K562 (cell line): Measurements from ENCODE around the gene INHBE. TPM values are rescaled to one million over a fixed set of nuclear protein-coding genes. Genes with fewer than 3 reads are reported as not detected.

Experiments used
- ATAC-seq: fragments of 200-7000 bp; cut with Tn5 transposase; 3 replicates; pipeline ENCODE4 v1.9.1; 2020; ENCODE audit warnings: moderate library complexity
- BruUV-seq: library from RNA; stranded (reverse); fragments of 400-500 nt; replicated peaks from 2 replicates; lab custom pipeline; 2021; lab: Mats Ljungman, UMichigan
- CTCF ChIA-PET: fragments of 300-600 bp; formaldehyde crosslinking; extraction: SDS; loops from one replicate; lab custom pipeline; 2021; ENCODE audit warnings: low intra/inter-chr PET ratio; lab: Yijun Ruan, JAX
- POLR2A ChIA-PET: fragments of 300-600, 350-650 bp; sonication (Branson Sonifier 250); formaldehyde crosslinking; extraction: SDS; loops from one replicate; lab custom pipeline; 2021; ENCODE audit warnings: antibody characterized with exemption, inconsistent platforms; lab: Yijun Ruan, JAX
- DNase-seq, 4 experiments: peaks; one replicate each; pipeline versions ENCODE4 v3.0.0 to v3.0.0-alpha.2; 2011 to 2018; ENCODE audit warnings: low spot score in 3 of 4, mixed read lengths in 3 of 4; ENCODE audit errors: extremely low read depth in 1 of 4
- FAIRE-seq: peaks from 2 replicates; lab custom pipeline; 2011; peaks lifted over from hg19 to GRCh38; lab: Jason Lieb, UNC
- H2AFZ ChIP-seq: 2 replicates; pipeline ENCODE4 v1.6.0; 2011; ENCODE audit warnings: low read depth, low read length, control low read depth, inconsistent platforms
- H3K27ac ChIP-seq: fragments of 200-600 bp; 3 replicates; pipeline ENCODE4 v1.8.0; 2011; ENCODE audit warnings: low read depth, mild to moderate bottlenecking, control low read depth, inconsistent platforms, low read length, moderate library complexity, mixed read lengths; ENCODE audit errors: extremely low read depth
- H3K27me3 ChIP-seq, 2 experiments: fragments of 300-600 bp in 1 of 2; 2 replicates in 1 of 2; 3 replicates in 1 of 2; pipeline versions ENCODE4 v1.6.0 to v1.8.0; 2011; ENCODE audit warnings: inconsistent platforms in 2 of 2, low read length in 2 of 2, mild to moderate bottlenecking in 1 of 2, mixed read lengths in 1 of 2, moderate library complexity in 1 of 2; ENCODE audit not compliant: control insufficient read depth in 2 of 2, insufficient read depth in 2 of 2
- H3K36me3 ChIP-seq: fragments of 300-600 bp; 3 replicates; pipeline ENCODE4 v1.8.0; 2011; ENCODE audit warnings: mild to moderate bottlenecking, low read length, inconsistent platforms; ENCODE audit not compliant: control insufficient read depth, insufficient read depth
- H3K4me1 ChIP-seq, 2 experiments: fragments of 200-600 bp in 1 of 2; replicated peaks in 1 of 2; 2 replicates in 1 of 2; 3 replicates in 1 of 2; pipeline versions ENCODE4 v1.5.1 to v1.8.0; 2011; ENCODE audit warnings: inconsistent platforms in 2 of 2, low read length in 2 of 2, mild to moderate bottlenecking in 1 of 2, mixed read lengths in 1 of 2, moderate library complexity in 1 of 2; ENCODE audit not compliant: control insufficient read depth in 2 of 2, insufficient read depth in 2 of 2
- H3K4me2 ChIP-seq: 2 replicates; pipeline ENCODE4 v1.6.1; 2011; ENCODE audit warnings: low read length, control low read depth, inconsistent platforms, mixed read lengths; ENCODE audit not compliant: insufficient read depth
- H3K4me3 ChIP-seq: fragments of 200-600 bp; sonication (generic), shearing (Covaris generic); 2 replicates; pipeline ENCODE4 v1.5.1; 2016; ENCODE audit warnings: control low read depth, inconsistent platforms
- H3K79me2 ChIP-seq: fragments of 200-600 bp; 3 replicates; pipeline ENCODE4 v1.8.0; 2011; ENCODE audit warnings: low read length, inconsistent platforms; ENCODE audit not compliant: control insufficient read depth, insufficient read depth
- H3K9ac ChIP-seq, 2 experiments: 2 replicates each; pipeline versions ENCODE4 v1.6.0 to v1.6.1; 2011; ENCODE audit warnings: low read depth in 2 of 2, low read length in 2 of 2, control low read depth in 1 of 2, inconsistent platforms in 1 of 2, mild to moderate bottlenecking in 1 of 2, mixed read lengths in 1 of 2; ENCODE audit not compliant: insufficient read depth in 1 of 2
- H3K9me1 ChIP-seq: one replicate; pipeline ENCODE4 v1.6.0; 2011; ENCODE audit warnings: inconsistent platforms, mild to moderate bottlenecking, low read length, moderate library complexity; ENCODE audit not compliant: control insufficient read depth, insufficient read depth
- H3K9me3 ChIP-seq: replicated peaks from 2 replicates; pipeline ENCODE4 v1.5.1; 2011; ENCODE audit warnings: low read depth, low read length, inconsistent platforms; ENCODE audit not compliant: control insufficient read depth, insufficient read depth
- H4K20me1 ChIP-seq: replicated peaks from 2 replicates; pipeline ENCODE4 v1.6.1; 2011; ENCODE audit warnings: low read length, inconsistent platforms, mixed read lengths; ENCODE audit not compliant: control insufficient read depth, insufficient read depth
- BCLAF1 ChIP-seq, 2 experiments: fragments of 450-650 bp in 1 of 2; IDR thresholded peaks; 2 replicates each; pipeline ENCODE4 v1.6.1; 2011 to 2017; ENCODE audit warnings: low read depth in 2 of 2, antibody characterized with exemption in 1 of 2, borderline replicate concordance in 1 of 2, low read length in 1 of 2, mild to moderate bottlenecking in 1 of 2, mixed read lengths in 1 of 2; ENCODE audit not compliant: control insufficient read depth in 1 of 2
- CCAR2 ChIP-seq: fragments of 200-400 bp; formaldehyde crosslinking; IDR thresholded peaks from 2 replicates; pipeline ENCODE4 v1.6.1; 2017; ENCODE audit warnings: mild to moderate bottlenecking, low read depth, low read length
- HNRNPH1 ChIP-seq: fragments of 200-400 bp; formaldehyde crosslinking; optimal IDR thresholded peaks from 2 replicates; pipeline ENCODE3; 2017; ENCODE audit warnings: low read depth, mild to moderate bottlenecking, low read length, moderate library complexity
- KLF6 ChIP-seq: fragments of 250-450 bp; sonication (Bioruptor Pico); IDR thresholded peaks from 2 replicates; pipeline ENCODE4 v1.4.0; 2020; ENCODE audit warnings: mild to moderate bottlenecking, moderate library complexity, borderline replicate concordance
- LCOR ChIP-seq: sonication (generic); formaldehyde crosslinking; IDR thresholded peaks from 2 replicates; pipeline ENCODE4 v1.8.0; 2022; ENCODE audit warnings: mild to moderate bottlenecking, missing genetic modification reagents
- MBD2 ChIP-seq: sonication (generic); IDR thresholded peaks from 2 replicates; pipeline ENCODE4 v1.6.1; 2016; ENCODE audit warnings: low read depth, borderline replicate concordance
- PPARD ChIP-seq: fragments of 250-450 bp; sonication (Bioruptor Pico); IDR thresholded peaks from 2 replicates; pipeline ENCODE4 v1.8.0; 2022; ENCODE audit warnings: inconsistent platforms, mild to moderate bottlenecking, moderate library complexity
- WGBS: fragments of 100-300 bp; shearing (Covaris generic); methylation state at CpG from one replicate; pipeline ENCODE4 v1.1.6; 2016; ENCODE audit warnings: low coverage, mixed read lengths; ENCODE audit not compliant: insufficient coverage; ENCODE audit errors: missing lambda C conversion rate; 5-methylcytosine and 5-hydroxymethylcytosine counted together
- in situ Hi-C: fragments of 300-500 bp; cut with MboI; formaldehyde crosslinking; loops from 4 replicates; pipeline ENCODE4 v1.15.0; 2018; ENCODE audit warnings: inconsistent platforms, mixed read lengths
- intact Hi-C: fragments of 100-400 bp; cut with micrococcal nuclease; formaldehyde crosslinking; loops from 2 replicates; pipeline ENCODE4 v1.14.2; 2022
- polyA plus RNA-seq, 8 experiments: library from polyadenylated mRNA; depleted of rRNA in 4 of 8; stranded (reverse) in 5 of 8; unstranded in 3 of 8; fragments of >200 nt; fragmentation: Nextera tagmentation in 2 of 8; fragmentation: Illumina TruSeq in 1 of 8; extraction: Ambion mirVana in 2 of 8; extraction: Trizol in 1 of 8; gene quantifications; 2 replicates each; pipeline versions ENCODE4 v1.2.1 to v1.2.3, GENCODE V29; 2011 to 2014; ENCODE audit warnings: inconsistent platforms in 1 of 8, missing spikeins in 1 of 8
- total RNA-seq, 7 experiments: library from RNA; depleted of rRNA in 6 of 7; stranded (reverse); fragments of >200 nt in 6 of 7; fragmentation: Illumina TruSeq in 2 of 7; extraction: Trizol in 2 of 7; gene quantifications; 2 replicates each; pipeline versions ENCODE4 v1.2.1 to v1.2.3, GENCODE V29; 2011 to 2021; ENCODE audit warnings: low replicate concordance in 1 of 7
- TF ChIP-seq, protein P1 (sequence below): fragments of 200-800 bp; sonication (Bioruptor generic); IDR thresholded peaks from 2 replicates; pipeline ENCODE4 v1.6.1; 2017; ENCODE audit warnings: missing genetic modification characterization, missing compliant biosample characterization

The INHBE gene
- total and polyA plus RNA-seq, 9 of the 15 experiments (the other 6 are each of a cell fraction or from before 2014, with no cell fraction given) = 0.94 to 9.9 (median 7.3) TPM

GRCh38 chr12:57464569-57464968 is 9.5 kb downstream of the INHBE start:
- POLR2A ChIA-PET = interaction anchor here (0.9 kb wide), 1 partner anchor 187 kb away, joined by 3 read pairs; no protein-coding TSS in a partner anchor
- CTCF ChIA-PET = no interaction called here
- H3K9ac ChIP-seq = no peak overlapping the region
- no peak for TF ChIP-seq CCAR2
- no peak for TF ChIP-seq BCLAF1 (IDR thresholded peaks at IDR 0.05; ENCODE audit: borderline replicate concordance in 1 of 2, control insufficient read depth in 1 of 2, low read depth in 2 of 2, low read length in 1 of 2)
- no peak for TF ChIP-seq HNRNPH1
- no peak for TF ChIP-seq MBD2
- TF ChIP-seq PPARD (CRISPR knock-in tag) = no peak
- TF ChIP-seq KLF6 (CRISPR knock-in tag) = no peak
- no peak for TF ChIP-seq LCOR (CRISPR knock-in tag)
- TF ChIP-seq, protein P1, sequence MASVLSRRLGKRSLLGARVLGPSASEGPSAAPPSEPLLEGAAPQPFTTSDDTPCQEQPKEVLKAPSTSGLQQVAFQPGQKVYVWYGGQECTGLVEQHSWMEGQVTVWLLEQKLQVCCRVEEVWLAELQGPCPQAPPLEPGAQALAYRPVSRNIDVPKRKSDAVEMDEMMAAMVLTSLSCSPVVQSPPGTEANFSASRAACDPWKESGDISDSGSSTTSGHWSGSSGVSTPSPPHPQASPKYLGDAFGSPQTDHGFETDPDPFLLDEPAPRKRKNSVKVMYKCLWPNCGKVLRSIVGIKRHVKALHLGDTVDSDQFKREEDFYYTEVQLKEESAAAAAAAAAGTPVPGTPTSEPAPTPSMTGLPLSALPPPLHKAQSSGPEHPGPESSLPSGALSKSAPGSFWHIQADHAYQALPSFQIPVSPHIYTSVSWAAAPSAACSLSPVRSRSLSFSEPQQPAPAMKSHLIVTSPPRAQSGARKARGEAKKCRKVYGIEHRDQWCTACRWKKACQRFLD (CRISPR knock-in tag) = no peak
- H3K9me1 ChIP-seq = no peaks in the 10 kb centered on the region
- no peaks in the 10 kb centered on the region for H3K79me2 ChIP-seq
- H3K4me2 ChIP-seq = no peak overlapping the region
- ATAC-seq = no peak
- no peak overlapping the region for H3K4me3 ChIP-seq
- no peak overlapping the region for H3K27ac ChIP-seq
- H3K4me1 ChIP-seq = peaks cover 21 to 30% of the 10 kb centered on the region in 2 experiments
- no peaks in the 10 kb centered on the region for H3K9me3 ChIP-seq
- 53% methylated on average over 11 of the region's 12 CpGs for WGBS
- H3K27me3 ChIP-seq = peaks cover 15 to 34% of the 10 kb centered on the region in 2 experiments; a peak in 3 of 5 replicates
- intact Hi-C loops (no loop called here), in situ Hi-C loops (no loop called here)
- H4K20me1 ChIP-seq = no peaks in the 10 kb centered on the region
- DNase-seq = no peak
- no peaks in the 10 kb centered on the region for H3K36me3 ChIP-seq
- BruUV-seq = no TSS peak
- no peak overlapping the region for H2AFZ ChIP-seq
- no peak for FAIRE-seq
